Mesendoderm (in vitro differentiated cells): ENCODE data around the gene OSBPL6. TPM values are rescaled to one million over a fixed set of nuclear protein-coding genes. Genes with fewer than 3 reads are reported as not detected.
"Not testable (repeated sequence)": the region's sequence is repeated elsewhere in the genome, so short reads cannot be mapped to it uniquely, and the experiment has no call there.

Experiments used
- DNase-seq: peaks from one replicate; pipeline ENCODE4 v3.0.0; 2013
- H2AK5ac ChIP-seq: 2 replicates; pipeline ENCODE4 v1.6.1; 2013; ENCODE audit warnings: low read length, inconsistent platforms
- H2BK120ac ChIP-seq: 2 replicates; pipeline ENCODE4 v1.6.1; 2013; ENCODE audit warnings: low read depth, mild to moderate bottlenecking, low read length, moderate library complexity, mixed read lengths
- H2BK15ac ChIP-seq: replicated peaks from 2 replicates; pipeline ENCODE4 v1.6.1; 2013; ENCODE audit warnings: low read depth, mild to moderate bottlenecking, moderate library complexity
- H2BK5ac ChIP-seq: 2 replicates; pipeline ENCODE4 v1.6.1; 2013; ENCODE audit warnings: low read length, inconsistent platforms
- H3K18ac ChIP-seq: 2 replicates; pipeline ENCODE4 v1.6.1; 2013; ENCODE audit warnings: mild to moderate bottlenecking, low read length, mixed read lengths
- H3K23ac ChIP-seq: one replicate; pipeline ENCODE4 v1.6.1; 2013; ENCODE audit warnings: low read length
- H3K27ac ChIP-seq: 2 replicates; pipeline ENCODE4 v1.5.1; 2013; ENCODE audit warnings: low read depth, mild to moderate bottlenecking, inconsistent platforms, low read length, moderate library complexity
- H3K27me3 ChIP-seq: 2 replicates; pipeline ENCODE4 v1.6.1; 2013; ENCODE audit warnings: low read length, control low read depth, mild to moderate bottlenecking, inconsistent platforms; ENCODE audit not compliant: insufficient read depth, poor library complexity
- H3K36me3 ChIP-seq: 2 replicates; pipeline ENCODE4 v1.6.1; 2013; ENCODE audit warnings: low read length, inconsistent platforms; ENCODE audit not compliant: control insufficient read depth, insufficient read depth
- H3K4ac ChIP-seq: one replicate; pipeline ENCODE4 v1.6.1; 2013; ENCODE audit warnings: low read depth, mild to moderate bottlenecking, low read length, moderate library complexity
- H3K4me1 ChIP-seq: 2 replicates; pipeline ENCODE4 v1.6.1; 2013; ENCODE audit warnings: low read depth, low read length, inconsistent platforms; ENCODE audit not compliant: control insufficient read depth
- H3K4me2 ChIP-seq: 2 replicates; pipeline ENCODE4 v1.6.1; 2013; ENCODE audit warnings: low read length
- H3K4me3 ChIP-seq: 2 replicates; pipeline ENCODE4 v1.5.1; 2013; ENCODE audit warnings: mild to moderate bottlenecking, low read length
- H3K56ac ChIP-seq: one replicate; pipeline ENCODE4 v1.6.1; 2013; ENCODE audit warnings: low read length
- H3K79me1 ChIP-seq: 2 replicates; pipeline ENCODE4 v1.6.1; 2013; ENCODE audit warnings: low read length, inconsistent platforms
- H3K79me2 ChIP-seq: 2 replicates; pipeline ENCODE4 v1.6.1; 2013; ENCODE audit warnings: mild to moderate bottlenecking, low read length; ENCODE audit not compliant: control insufficient read depth, insufficient read depth
- H3K9ac ChIP-seq: 2 replicates; pipeline ENCODE4 v1.6.1; 2013; ENCODE audit warnings: low read length, inconsistent platforms
- H4K5ac ChIP-seq: one replicate; pipeline ENCODE4 v1.6.1; 2013; ENCODE audit warnings: low read length
- H4K8ac ChIP-seq: one replicate; pipeline ENCODE4 v1.6.1; 2013; ENCODE audit warnings: low read depth, mild to moderate bottlenecking, control low read depth, low read length, moderate library complexity
- WGBS: extraction: QIAGEN DNeasy Blood & Tissue Kit; methylation state at CpG from one replicate; pipeline ENCODE4 v1.1.7; 2013; ENCODE audit warnings: low lambda C conversion rate, missing lambda C conversion rate; ENCODE audit not compliant: insufficient coverage; ENCODE audit errors: extremely low coverage; 5-methylcytosine and 5-hydroxymethylcytosine counted together
- polyA plus RNA-seq, 2 experiments: library from polyadenylated mRNA; stranded (reverse); fragments of 200-250 nt; gene quantifications; one replicate each; pipeline ENCODE4 v1.2.3, GENCODE V29; 2013

OSBPL6 gene
- 4.4 TPM for polyA plus RNA-seq (2013, experiment 1 of 2)
- polyA plus RNA-seq (2013, experiment 2 of 2), result 4.1 TPM

DNA sequence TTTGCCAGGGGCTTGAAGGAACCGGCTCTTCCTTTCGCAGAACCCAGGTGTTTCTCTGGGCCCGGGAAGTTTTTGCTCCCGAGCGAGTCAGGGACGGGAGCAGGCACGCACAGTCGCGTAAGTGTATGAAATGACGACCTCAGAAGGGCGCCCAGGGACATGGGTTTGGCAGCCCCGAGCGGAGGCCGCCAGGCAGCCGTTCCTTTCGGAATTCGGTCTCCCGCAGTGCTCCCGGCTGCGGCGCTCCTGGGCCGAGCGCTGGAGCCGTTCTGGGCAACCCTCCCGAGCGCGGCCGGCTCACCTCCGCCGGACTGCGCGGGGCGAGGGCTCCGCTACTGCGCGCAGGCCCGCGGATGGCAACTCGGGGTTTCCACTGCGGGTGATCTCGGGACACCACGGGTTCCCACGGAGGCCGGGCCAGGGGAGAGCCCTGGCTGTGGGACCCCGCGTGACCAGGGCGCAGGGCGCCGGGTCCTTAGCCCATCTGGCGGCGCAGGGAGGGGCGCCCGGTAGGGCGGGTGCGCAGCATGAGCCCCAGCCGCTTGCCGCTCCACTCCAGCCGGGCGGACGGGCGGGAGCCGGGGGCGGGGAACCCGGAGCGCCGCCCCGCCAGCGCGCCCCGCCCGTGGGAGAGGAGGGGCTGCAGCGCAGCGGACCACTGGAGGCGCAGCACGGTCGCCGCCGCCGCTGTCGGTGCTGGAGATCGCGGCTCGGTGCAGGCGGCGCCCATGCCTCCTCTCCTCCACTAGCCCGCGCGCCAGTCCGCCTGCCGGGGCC is at the start of gene OSBPL6:
TSS of gene OSBPL6 (plus strand) at position 690 of the 777 bp plus-strand sequence. CDS start 111,673 bp downstream, outside the sequence.
- no peak within 1 kb of the TSS for H4K8ac ChIP-seq
- H2BK5ac ChIP-seq, result no peak within 1 kb of the TSS
- H3K18ac ChIP-seq, result peak within 1 kb of the TSS; percentile 88
- H3K27me3 ChIP-seq, result peaks cover 10% of the 10 kb centered on the region
- peak within 1 kb of the TSS; percentile 21 for H3K4ac ChIP-seq
- peak within 1 kb of the TSS; percentile 84 for H3K9ac ChIP-seq
- H4K5ac ChIP-seq, result no peak within 1 kb of the TSS
- no peak within 1 kb of the TSS for H2AK5ac ChIP-seq
- H3K27ac ChIP-seq, result peak within 1 kb of the TSS; percentile 84
- peak within 1 kb of the TSS; percentile 86 for H3K23ac ChIP-seq
- no peaks in the 10 kb centered on the region for H3K79me2 ChIP-seq
- H3K4me3 ChIP-seq, result peak within 1 kb of the TSS; percentile 74
- H2BK15ac ChIP-seq, result no peak within 1 kb of the TSS
- no peaks in the 10 kb centered on the region for H3K36me3 ChIP-seq
- no peaks in the 10 kb centered on the region for H3K4me1 ChIP-seq
- H3K56ac ChIP-seq, result peak within 1 kb of the TSS; percentile 92
- WGBS, result no CpG with 5 or more reads among the region's 90 CpGs
- no peaks in the 10 kb centered on the region for H3K79me1 ChIP-seq
- H3K4me2 ChIP-seq, result peak within 1 kb of the TSS; percentile 77
- peak; percentile 83 for DNase-seq
- H2BK120ac ChIP-seq, result no peak within 1 kb of the TSS

DNA sequence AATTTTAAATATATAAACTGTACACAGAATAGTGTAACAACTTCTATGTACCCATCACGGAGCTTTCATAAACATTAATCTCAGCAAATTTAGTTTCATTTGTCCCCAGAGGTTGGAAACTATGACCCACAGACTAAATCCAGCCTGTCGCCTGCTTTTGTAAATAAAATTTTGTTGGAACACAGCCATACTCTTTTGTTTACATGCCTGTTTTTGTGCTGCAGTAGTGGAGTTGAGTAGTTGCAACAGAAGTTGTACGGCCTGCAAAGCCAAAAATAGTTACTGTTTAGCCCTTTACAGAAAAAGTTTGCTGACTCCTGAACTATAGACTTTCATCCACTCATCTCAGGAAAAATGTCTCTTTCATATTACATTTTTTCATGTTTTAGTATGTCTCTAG is 42.3 kb upstream of the OSBPL6 start:
- WGBS, result no CpG with 5 or more reads among the region's 3 CpGs

DNA sequence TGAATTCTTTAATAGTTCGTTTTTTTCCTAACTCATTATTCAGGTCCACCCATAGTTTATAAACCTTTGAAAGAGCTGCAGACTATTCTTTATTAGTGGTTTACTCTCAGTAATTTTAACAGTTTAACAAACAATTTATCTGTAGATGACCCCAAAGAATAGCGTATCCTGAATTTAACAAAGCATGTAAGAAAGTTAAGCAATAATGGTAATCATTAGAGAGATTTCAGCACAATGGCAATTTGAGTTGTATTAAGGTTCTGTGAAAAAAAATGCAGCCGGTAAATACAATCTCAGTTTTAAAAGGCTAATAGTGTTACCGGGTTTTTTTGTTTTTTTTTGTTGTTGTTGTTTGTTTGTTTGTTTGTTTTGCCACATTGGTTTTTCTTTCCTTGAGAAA is 41.8 kb upstream of the OSBPL6 start:
- H2BK5ac ChIP-seq, result no peak overlapping the region
- H3K27me3 ChIP-seq, result no peaks in the 10 kb centered on the region
- no peak overlapping the region for H3K23ac ChIP-seq
- no CpG with 5 or more reads among the region's 4 CpGs for WGBS
- H3K56ac ChIP-seq, result no peak overlapping the region
- no peak overlapping the region for H3K18ac ChIP-seq
- H3K4me1 ChIP-seq, result no peaks in the 10 kb centered on the region
- no peaks in the 10 kb centered on the region for H3K79me2 ChIP-seq
- no peak overlapping the region for H3K9ac ChIP-seq
- H2AK5ac ChIP-seq, result no peak overlapping the region
- H2BK15ac ChIP-seq, result no peak overlapping the region
- H2BK120ac ChIP-seq, result no peak overlapping the region
- H3K27ac ChIP-seq, result no peak overlapping the region
- H3K36me3 ChIP-seq, result no peaks in the 10 kb centered on the region
- no peaks in the 10 kb centered on the region for H3K79me1 ChIP-seq
- no peak overlapping the region for H4K5ac ChIP-seq
- H4K8ac ChIP-seq, result no peak overlapping the region
- no peak overlapping the region for H3K4ac ChIP-seq
- DNase-seq, result no peak
- H3K4me2 ChIP-seq, result no peak overlapping the region
- H3K4me3 ChIP-seq, result no peak overlapping the region

More for the DNA sequence above, 42.3 kb upstream of the OSBPL6 start:
- Histone ChIP-seq H3K4ac (no peak overlapping the region), H3K9ac (no peak overlapping the region), H2AK5ac (no peak overlapping the region), H3K23ac (no peak overlapping the region), H3K27ac (no peak overlapping the region), H2BK15ac (no peak overlapping the region), H2BK5ac (no peak overlapping the region), H3K18ac (no peak overlapping the region), H3K79me1 (no peaks in the 10 kb centered on the region), H3K4me2 (no peak overlapping the region), H2BK120ac (no peak overlapping the region), H3K79me2 (no peaks in the 10 kb centered on the region), H3K27me3 (no peaks in the 10 kb centered on the region), H4K8ac (no peak overlapping the region), H4K5ac (no peak overlapping the region), H3K4me3 (no peak overlapping the region), H3K4me1 (no peaks in the 10 kb centered on the region), H3K36me3 (no peaks in the 10 kb centered on the region), H3K56ac (no peak overlapping the region)
- no peak for DNase-seq

DNA sequence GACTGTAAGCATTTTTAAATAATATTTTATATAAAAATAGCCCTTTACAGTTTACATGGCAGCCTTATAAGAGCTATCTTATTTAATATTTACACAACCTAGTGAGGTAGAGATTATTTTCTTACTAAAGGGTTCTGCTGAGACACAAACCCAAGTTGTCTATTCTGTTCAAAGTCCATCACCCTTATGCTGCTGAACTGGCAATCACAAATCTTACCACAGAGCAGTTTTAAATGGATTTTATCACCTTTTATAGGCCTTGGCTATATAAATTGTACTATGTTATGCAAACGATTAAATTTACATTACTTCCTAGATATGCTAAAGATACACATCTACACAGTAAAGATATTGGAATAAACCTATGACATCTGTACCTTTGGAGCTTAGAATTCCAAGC is 41.3 kb upstream of the OSBPL6 start:
- Histone ChIP-seq H3K4me2 (no peak overlapping the region), H3K23ac (no peak overlapping the region), H2BK120ac (no peak overlapping the region)

DNA sequence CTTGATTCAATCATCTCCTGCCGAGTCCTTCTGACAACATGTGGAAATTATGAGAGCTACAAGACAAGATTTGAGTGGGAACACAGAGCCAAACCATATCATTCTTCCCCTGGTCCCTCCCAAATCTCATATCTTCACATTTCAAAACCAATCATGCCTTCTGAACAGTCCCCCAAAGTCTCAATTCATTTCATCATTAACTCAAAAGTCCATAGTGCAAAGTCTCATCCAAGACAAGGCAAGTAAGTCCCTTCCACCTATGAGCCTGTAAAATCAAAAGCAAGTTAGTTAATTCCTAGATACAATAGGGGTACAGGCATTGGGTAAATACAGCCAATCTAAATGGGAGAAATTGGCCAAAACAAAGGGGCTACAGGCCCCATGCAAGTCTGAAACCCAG is 40.4 kb upstream of the OSBPL6 start:
- DNase-seq, H3K4ac ChIP-seq, H4K8ac ChIP-seq, H2BK120ac ChIP-seq, H3K79me1 ChIP-seq, H3K27ac ChIP-seq, H3K79me2 ChIP-seq, H3K56ac ChIP-seq, H3K4me2 ChIP-seq, H2BK5ac ChIP-seq, H4K5ac ChIP-seq, H3K9ac ChIP-seq, H3K36me3 ChIP-seq, H3K27me3 ChIP-seq, H3K23ac ChIP-seq, H3K4me1 ChIP-seq, H3K18ac ChIP-seq, H2AK5ac ChIP-seq, H3K4me3 ChIP-seq, H2BK15ac ChIP-seq: not testable (repeated sequence)
- no CpG with 5 or more reads among the region's 1 CpG for WGBS

More for the DNA sequence above, 41.3 kb upstream of the OSBPL6 start:
- no CpG with 5 or more reads among the region's 1 CpG for WGBS
- H3K4me1 ChIP-seq, result no peaks in the 10 kb centered on the region
- no peak overlapping the region for H3K4ac ChIP-seq
- H3K27ac ChIP-seq, result no peak overlapping the region
- no peak overlapping the region for H4K8ac ChIP-seq
- no peak overlapping the region for H2BK5ac ChIP-seq
- H2AK5ac ChIP-seq, result no peak overlapping the region
- no peak overlapping the region for H3K18ac ChIP-seq
- no peak overlapping the region for H2BK15ac ChIP-seq
- no peak overlapping the region for H3K9ac ChIP-seq
- H3K79me1 ChIP-seq, result no peaks in the 10 kb centered on the region
- H3K56ac ChIP-seq, result no peak overlapping the region
- no peak overlapping the region for H4K5ac ChIP-seq
- no peaks in the 10 kb centered on the region for H3K79me2 ChIP-seq
- no peaks in the 10 kb centered on the region for H3K27me3 ChIP-seq
- H3K4me3 ChIP-seq, result no peak overlapping the region
- DNase-seq, result no peak
- H3K36me3 ChIP-seq, result no peaks in the 10 kb centered on the region
